Fibroblast of villous mesenchyme (primary cell): ENCODE data around the gene PNO1. TPM values are rescaled to one million over a fixed set of nuclear protein-coding genes. Genes with fewer than 3 reads are reported as not detected.

ENCODE experiments used
- DNase-seq: peaks from one replicate; pipeline ENCODE4 v3.0.0-alpha.2; 2010; ENCODE audit warnings: low read depth
- H3K4me3 ChIP-seq: 2 replicates; pipeline ENCODE4 v1.5.1; 2011; ENCODE audit warnings: low read depth, mild to moderate bottlenecking, low read length
- total RNA-seq: library from RNA; depleted of rRNA; stranded (reverse); fragments of >200 nt; gene quantifications from 2 replicates; pipeline ENCODE4 v1.2.3, GENCODE V29; 2012
- TF ChIP-seq, protein P1 (sequence below): IDR thresholded peaks from 2 replicates; pipeline ENCODE4 v1.5.1; 2012; ENCODE audit warnings: low read depth, mild to moderate bottlenecking, low read length; ENCODE audit not compliant: insufficient read depth

PNO1 gene
- total RNA-seq, 1 donor, result 13.4 TPM

DNA sequence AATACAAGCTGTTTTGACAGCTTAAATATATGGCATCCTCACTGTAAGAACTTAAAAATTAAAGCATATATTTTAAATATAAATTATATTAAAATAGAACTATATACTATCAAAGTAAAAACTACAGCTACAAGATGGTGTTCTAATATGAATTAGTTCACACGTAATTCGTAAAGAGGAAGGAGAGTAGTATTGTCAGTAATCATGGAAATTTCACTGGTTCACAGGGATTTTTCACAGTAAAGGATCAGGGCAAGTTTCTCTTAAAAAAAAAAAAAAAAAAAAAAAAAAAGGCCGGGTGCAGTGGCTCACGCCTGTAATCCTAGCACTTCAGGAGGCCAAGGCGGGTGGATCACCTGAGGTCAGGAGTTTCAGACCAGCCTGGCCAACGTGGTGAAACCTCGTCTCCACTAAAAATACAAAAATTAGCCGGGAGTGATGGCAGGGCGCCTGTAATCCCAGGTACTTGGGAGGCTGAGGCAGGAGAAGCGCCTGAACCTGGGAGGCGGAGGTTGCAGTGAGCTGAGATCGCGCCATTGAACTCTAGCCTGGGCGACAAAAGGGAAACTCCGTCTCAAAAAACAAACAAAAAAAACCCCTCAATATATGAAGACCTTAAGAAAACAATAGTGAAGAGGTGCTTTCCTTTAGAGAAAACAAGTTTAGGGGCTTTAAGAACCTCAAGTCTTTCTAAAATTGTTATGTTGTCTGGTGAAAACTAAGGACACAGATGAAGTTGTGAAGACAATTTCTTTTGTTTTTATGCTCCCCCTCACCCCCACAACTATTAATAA is 32.5 kb downstream of the PNO1 start:
- H3K4me3 ChIP-seq, result no peak overlapping the region
- DNase-seq, result no peak
- TF ChIP-seq, protein P1, sequence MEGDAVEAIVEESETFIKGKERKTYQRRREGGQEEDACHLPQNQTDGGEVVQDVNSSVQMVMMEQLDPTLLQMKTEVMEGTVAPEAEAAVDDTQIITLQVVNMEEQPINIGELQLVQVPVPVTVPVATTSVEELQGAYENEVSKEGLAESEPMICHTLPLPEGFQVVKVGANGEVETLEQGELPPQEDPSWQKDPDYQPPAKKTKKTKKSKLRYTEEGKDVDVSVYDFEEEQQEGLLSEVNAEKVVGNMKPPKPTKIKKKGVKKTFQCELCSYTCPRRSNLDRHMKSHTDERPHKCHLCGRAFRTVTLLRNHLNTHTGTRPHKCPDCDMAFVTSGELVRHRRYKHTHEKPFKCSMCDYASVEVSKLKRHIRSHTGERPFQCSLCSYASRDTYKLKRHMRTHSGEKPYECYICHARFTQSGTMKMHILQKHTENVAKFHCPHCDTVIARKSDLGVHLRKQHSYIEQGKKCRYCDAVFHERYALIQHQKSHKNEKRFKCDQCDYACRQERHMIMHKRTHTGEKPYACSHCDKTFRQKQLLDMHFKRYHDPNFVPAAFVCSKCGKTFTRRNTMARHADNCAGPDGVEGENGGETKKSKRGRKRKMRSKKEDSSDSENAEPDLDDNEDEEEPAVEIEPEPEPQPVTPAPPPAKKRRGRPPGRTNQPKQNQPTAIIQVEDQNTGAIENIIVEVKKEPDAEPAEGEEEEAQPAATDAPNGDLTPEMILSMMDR, result no peak

DNA sequence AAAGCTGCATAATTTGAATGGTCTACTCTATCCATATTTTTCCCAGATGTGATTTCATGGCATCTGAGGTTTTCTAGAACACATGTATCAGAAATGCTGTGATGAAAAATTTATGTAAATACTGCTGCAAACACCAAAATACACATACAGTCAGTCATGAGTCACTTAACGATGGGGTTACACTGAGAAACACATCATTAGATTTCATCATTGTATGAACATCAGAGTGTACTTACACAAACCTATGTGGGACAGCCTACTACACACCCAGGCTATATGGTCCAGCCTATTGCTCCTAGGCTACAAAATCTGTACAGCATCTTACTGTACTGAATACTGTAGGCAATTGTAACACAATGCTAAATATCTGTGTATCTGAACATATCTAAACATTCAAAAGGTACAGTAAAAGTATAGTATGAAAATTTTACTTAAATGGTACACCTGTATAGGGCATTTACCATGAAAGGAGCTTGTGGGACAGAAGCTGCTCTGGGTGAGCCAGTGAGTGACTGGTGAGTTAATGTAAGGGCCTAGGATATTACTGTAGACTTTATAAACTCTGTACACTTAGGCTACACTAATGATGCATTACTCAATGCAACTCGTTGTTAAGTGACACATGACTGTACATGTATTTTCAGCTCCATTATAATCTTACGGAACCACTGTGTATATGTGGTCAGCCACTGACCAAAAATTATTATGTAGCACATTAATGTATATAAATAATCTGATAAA is 33.5 kb downstream of the PNO1 start:
- H3K4me3 ChIP-seq, result no peak overlapping the region
- TF ChIP-seq, protein P1, result no peak
- DNase-seq, result peak; percentile 83

DNA sequence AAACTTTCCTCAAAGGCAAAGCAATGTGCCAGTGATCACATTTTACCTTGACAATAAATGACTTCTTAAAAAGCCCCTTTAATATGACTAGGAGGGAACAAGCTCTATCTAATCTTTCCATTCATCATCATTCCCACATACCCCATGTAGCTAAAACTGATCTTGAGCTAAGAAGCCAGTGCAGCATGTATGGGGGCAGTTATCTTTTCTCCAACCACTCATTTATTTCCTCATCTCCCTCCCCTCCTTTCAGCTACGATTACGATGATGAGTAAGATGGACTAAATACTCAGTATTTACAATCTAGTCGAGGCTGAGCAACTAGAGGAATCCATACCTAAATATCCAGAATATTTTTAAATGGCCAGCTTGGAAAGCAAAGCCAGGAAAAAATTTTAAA is 35.5 kb downstream of the PNO1 start:
- H3K4me3 ChIP-seq, result no peak overlapping the region
- TF ChIP-seq, protein P1, result no peak
- DNase-seq, result peak; percentile 23

DNA sequence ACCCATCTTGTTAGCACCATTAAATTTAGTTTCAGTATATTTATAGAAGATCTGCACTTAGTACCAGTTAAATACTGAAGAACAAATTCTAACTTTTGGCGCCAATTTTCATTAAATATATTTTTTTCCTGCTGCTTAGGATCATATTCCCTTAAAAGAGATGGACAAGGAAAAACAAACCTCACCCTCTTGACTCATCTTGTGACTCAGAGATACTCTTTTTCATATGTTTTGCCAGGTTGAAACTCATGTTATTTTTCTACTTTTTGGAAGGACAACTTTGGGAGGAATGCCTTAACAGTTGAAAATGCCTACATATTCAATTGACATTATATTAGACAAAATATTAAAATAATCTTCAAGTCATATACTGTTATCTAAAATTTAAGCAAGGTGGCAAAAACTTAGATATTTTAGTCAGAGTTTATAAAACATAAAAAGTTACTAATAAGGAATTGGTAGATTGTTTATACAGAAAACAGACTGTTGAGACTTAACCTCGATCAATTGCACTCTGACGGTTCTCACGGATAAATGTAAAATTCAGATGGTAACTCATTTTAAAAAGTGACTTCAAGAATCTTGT is 36.2 kb downstream of the PNO1 start:
- no peak overlapping the region for H3K4me3 ChIP-seq
- TF ChIP-seq, protein P1, result no peak

DNA sequence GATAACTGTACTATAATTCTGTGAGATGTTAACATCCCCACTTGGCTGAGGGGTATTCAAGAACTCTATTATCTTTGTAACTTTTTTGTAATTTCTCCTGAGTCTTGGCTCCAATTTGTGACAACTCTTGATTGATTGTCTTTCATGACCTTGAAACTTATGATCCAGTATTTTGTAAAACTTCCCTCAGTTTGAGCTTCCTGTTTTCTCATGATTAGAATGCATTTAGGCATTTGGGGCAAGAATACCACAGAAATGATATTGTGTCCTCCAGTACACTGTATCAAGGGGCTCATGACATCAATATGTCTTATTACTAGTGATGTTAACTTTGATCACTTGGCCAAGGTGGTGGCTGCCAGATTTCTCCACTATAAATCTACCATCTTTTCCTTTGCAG is 37.4 kb downstream of the PNO1 start:
- no peak overlapping the region for H3K4me3 ChIP-seq
- no peak for DNase-seq
- TF ChIP-seq, protein P1, result no peak

More for the DNA sequence above, 36.2 kb downstream of the PNO1 start:
- DNase-seq, result peak; percentile 30

DNA sequence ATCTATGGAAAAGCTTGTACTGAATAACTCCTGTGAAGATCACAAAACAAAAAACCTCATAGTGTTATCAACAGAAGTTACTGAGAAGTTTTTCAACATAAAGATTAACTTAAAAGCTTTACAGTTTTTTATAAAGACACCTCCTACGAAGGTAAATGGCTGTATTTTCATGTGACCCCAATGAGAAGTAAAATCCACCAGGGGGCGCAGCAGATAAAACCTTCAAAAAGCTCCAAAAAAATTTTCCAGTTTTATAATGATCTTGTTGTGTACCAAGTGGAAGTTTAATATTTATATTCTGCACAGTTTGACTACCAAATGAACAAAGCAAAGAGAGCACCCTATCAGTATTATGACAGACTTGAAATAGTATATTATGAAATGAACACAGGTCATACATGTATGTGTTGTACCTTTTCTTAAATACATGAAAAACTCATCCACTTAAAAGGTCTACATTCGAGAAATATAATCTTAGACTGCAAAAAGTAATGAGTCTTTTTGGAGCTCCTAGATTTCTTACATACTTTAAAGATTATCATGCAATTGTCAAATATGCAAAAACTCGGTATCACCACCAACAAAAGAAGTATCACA is 38.5 kb downstream of the PNO1 start:
- H3K4me3 ChIP-seq, result no peak overlapping the region
- TF ChIP-seq, protein P1, result peak; percentile 52
- DNase-seq, result peak; percentile 62
